Panc1 (cell line): ENCODE results near the gene GATAD2B.

ENCODE experiments used
- CTCF ChIP-seq: fragments of 450-650 bp; IDR thresholded peaks from 2 replicates; pipeline ENCODE4 v1.5.1; 2017; ENCODE audit warnings: mild to moderate bottlenecking
- POLR2AphosphoS5 ChIP-seq: IDR thresholded peaks from 2 replicates; pipeline ENCODE4 v1.6.1; 2012; ENCODE audit warnings: mild to moderate bottlenecking, low read depth, low read length, moderate library complexity
- REST ChIP-seq, 2 experiments: IDR thresholded peaks; 2 replicates each; pipeline ENCODE4 v1.6.1; 2011 to 2012; ENCODE audit warnings: low read depth in 2 of 2, control low read depth in 1 of 2, low read length in 1 of 2, mild to moderate bottlenecking in 1 of 2, moderate library complexity in 1 of 2; ENCODE audit not compliant: insufficient read depth in 1 of 2
- SIN3A ChIP-seq: IDR thresholded peaks from 2 replicates; pipeline ENCODE4 v1.6.1; 2012; ENCODE audit warnings: low read depth, mild to moderate bottlenecking, low read length, moderate library complexity, borderline replicate concordance; ENCODE audit not compliant: insufficient read depth
- TCF7L2 ChIP-seq: IDR thresholded peaks from 2 replicates; pipeline ENCODE4 v1.6.1; 2011; ENCODE audit warnings: mild to moderate bottlenecking, low read depth, low read length, inconsistent platforms

- TF ChIP-seq REST (IDR thresholded peaks at IDR 0.05; ENCODE audit: insufficient read depth in 1 of 2, low read depth in 2 of 2, low read length in 1 of 2) (no peak), CTCF (no peak), POLR2AphosphoS5 (no peak), TCF7L2 (no peak), SIN3A (no peak)
Measured at GRCh38 chr1:153883223-153883622, 39.5 kb downstream of the GATAD2B start.
